Fibroblast of villous mesenchyme (primary cell): ENCODE measurements around the gene LRRC46. TPM values are rescaled to one million over a fixed set of nuclear protein-coding genes. Genes with fewer than 3 reads are reported as not detected.
A peak's percentile ranks its signal among the peaks of the same experiment; 100 is the strongest.

ENCODE experiments used
- DNase-seq: peaks from one replicate; pipeline ENCODE4 v3.0.0-alpha.2; 2010; ENCODE audit warnings: low read depth
- H3K4me3 ChIP-seq: 2 replicates; pipeline ENCODE4 v1.5.1; 2011; ENCODE audit warnings: low read depth, mild to moderate bottlenecking, low read length
- total RNA-seq: library from RNA; depleted of rRNA; stranded (reverse); fragments of >200 nt; gene quantifications from 2 replicates; pipeline ENCODE4 v1.2.3, GENCODE V29; 2012
- TF ChIP-seq, protein P1 (sequence below): IDR thresholded peaks from 2 replicates; pipeline ENCODE4 v1.5.1; 2012; ENCODE audit warnings: low read depth, mild to moderate bottlenecking, low read length; ENCODE audit not compliant: insufficient read depth

LRRC46 gene
- total RNA-seq, 1 donor: under 0.01 TPM

DNA sequence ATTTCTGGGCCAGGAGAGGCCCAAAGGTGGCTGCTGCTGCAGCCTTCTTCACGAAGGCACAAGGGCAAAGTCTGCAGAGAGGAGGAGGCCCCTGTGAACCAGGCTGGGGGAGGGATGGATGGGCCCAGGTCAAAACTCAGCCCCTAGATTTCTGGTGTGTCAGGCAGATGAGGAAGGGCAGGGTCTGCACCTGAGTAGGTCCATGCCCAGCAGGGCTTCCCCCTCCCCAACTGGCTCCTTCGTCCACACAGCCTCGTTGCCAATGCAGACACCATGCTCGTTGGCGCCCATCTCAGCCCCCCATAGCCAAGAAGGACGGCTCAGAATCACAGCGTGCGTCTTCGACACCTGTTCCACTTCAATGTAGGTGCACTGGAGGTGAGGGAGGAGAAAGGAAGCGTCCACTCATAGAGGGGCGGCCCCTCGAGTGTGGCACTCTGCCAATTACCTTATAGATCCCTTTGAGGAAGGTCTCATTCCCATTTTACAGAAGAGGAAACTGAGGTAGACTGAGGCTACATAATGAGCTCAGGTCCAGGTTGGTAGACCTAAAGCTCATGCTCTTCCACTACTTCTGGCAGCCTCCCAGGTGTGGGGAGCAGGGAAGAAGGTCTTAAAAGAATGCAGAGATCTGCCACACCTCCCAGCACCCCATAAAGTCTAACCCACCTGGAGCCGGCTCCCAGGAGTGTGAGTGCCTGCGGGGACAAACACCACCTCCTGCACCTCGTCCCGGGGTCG, 8.7 kb downstream of the LRRC46 start:
- H3K4me3 ChIP-seq: peak overlapping the region; percentile 96
- DNase-seq: no peak
- TF ChIP-seq, protein P1, sequence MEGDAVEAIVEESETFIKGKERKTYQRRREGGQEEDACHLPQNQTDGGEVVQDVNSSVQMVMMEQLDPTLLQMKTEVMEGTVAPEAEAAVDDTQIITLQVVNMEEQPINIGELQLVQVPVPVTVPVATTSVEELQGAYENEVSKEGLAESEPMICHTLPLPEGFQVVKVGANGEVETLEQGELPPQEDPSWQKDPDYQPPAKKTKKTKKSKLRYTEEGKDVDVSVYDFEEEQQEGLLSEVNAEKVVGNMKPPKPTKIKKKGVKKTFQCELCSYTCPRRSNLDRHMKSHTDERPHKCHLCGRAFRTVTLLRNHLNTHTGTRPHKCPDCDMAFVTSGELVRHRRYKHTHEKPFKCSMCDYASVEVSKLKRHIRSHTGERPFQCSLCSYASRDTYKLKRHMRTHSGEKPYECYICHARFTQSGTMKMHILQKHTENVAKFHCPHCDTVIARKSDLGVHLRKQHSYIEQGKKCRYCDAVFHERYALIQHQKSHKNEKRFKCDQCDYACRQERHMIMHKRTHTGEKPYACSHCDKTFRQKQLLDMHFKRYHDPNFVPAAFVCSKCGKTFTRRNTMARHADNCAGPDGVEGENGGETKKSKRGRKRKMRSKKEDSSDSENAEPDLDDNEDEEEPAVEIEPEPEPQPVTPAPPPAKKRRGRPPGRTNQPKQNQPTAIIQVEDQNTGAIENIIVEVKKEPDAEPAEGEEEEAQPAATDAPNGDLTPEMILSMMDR: no peak

DNA sequence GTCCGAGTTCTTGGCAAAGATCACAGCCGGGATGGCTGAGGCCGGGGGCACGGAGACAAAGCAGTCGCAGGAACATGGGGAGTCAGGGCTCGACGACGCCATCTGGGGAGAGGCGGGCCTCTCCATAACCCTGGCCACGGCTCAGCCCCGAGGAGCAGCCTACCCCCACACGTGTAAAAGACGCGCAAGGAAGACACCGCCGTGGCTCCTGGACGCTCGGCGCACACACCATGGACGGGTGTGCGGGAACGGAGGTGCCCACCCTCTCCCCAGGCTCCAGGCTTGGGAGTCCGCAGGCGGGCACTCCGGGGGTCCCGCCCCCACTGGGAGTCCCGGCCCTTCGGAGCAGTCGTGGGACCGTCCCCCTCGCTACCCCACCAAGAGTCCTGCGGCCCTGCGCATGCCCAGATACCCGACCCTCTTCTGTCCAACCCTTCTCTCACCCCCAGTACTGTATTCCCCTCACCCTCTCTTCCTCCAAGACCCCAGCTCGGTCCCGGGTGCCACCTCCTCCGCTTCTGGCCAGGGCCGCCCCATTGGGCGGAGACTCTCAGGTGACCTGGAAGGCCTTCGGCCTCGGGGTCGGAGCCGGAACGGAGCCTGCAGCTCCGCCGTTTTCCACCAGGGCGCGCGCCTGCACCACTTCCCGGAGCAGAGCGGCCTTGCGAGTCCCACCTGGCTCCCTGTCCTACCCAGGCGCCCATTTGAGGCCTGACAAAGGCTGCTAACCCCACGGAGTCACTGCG, 9.4 kb downstream of the LRRC46 start, which contains the start of gene SCRN2:
SCRN2 (minus strand) TSS at position 532 of the 746 bp plus-strand sequence; CDS start at position 102, 430 bp downstream.
- peak; percentile 79 for DNase-seq
- TF ChIP-seq, protein P1: peak; percentile 93
- H3K4me3 ChIP-seq: peak within 1 kb of the TSS; percentile 96

DNA sequence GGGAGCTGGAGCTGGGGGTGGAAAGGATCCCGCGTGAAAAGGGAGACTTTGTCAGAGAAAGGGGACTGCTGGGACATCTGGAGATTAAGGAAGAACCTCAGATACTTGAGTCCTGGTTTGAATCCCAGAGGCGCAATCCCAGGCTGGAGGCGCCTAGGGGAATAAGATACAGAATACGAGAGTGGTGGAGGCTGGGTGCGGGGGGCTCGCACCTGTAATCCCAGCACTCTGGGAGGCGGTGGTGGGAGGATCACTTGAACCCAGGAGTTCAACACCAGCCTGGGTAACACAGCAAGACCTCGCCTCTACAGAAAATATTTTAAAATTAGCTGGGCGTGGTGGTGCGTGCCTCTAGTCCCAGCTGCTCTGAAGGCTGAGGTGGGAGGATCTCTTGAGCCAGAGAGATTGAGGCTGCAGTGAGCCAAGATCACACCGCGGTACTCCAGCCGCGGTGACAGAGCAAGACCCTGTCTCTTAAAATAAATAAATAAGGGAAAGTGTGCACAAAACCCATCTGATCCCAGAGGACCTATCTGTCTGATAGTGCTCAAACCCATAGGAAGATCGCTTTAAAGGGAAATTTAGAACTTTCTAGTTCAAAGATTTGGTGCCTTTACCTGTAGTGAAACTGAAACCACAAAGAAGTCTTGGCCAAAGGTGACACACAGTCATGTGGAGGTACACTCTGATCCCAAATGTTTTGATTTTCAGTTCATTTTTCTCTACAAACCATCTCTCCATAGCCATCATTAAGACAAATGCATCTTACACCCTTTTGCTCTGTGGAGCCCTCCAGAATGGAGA, 10.2 kb downstream of the LRRC46 start:
- TF ChIP-seq, protein P1: no peak
- H3K4me3 ChIP-seq: peak overlapping the region; percentile 96
- no peak for DNase-seq

DNA sequence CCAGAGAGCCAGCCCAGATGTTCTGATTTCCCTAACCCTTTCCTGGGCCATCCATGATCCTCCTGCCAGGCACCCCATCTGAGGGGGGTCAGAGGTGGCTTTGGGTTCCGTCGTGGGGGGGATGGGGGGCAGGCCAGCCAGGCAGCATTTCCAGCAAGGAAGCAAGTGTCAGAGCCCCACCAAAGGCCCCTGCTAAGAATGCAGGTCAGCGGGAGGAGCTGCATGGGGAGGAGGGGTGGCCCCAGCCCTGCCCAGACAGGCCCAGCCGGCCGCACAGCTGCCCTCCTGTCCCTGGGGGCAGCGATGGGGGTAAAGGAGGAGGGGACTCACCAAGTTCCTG, 11.9 kb downstream of the LRRC46 start:
- TF ChIP-seq, protein P1: no peak
- DNase-seq: no peak
- no peak overlapping the region for H3K4me3 ChIP-seq

DNA sequence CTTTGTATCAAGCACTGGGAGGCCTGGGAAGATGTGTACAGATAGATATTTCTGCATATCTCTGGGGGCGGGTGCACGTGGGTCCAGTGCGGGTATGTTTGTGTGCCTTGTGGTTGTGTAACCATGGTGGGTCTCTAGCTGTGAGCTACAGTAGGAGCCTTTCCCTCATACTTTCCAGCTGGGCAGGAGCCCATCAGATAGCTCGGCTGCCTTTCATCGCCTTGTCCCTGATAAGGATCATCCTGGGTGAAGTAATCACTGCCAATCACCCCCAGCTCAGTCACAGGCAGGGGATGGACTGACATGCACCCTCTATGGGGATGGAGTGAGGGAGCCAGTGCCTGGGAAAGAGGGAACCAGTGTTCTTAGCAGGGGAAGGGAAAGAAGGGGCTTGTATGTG, 12.8 kb downstream of the LRRC46 start:
- H3K4me3 ChIP-seq: no peak overlapping the region
- DNase-seq: peak; percentile 26
- TF ChIP-seq, protein P1: no peak

DNA sequence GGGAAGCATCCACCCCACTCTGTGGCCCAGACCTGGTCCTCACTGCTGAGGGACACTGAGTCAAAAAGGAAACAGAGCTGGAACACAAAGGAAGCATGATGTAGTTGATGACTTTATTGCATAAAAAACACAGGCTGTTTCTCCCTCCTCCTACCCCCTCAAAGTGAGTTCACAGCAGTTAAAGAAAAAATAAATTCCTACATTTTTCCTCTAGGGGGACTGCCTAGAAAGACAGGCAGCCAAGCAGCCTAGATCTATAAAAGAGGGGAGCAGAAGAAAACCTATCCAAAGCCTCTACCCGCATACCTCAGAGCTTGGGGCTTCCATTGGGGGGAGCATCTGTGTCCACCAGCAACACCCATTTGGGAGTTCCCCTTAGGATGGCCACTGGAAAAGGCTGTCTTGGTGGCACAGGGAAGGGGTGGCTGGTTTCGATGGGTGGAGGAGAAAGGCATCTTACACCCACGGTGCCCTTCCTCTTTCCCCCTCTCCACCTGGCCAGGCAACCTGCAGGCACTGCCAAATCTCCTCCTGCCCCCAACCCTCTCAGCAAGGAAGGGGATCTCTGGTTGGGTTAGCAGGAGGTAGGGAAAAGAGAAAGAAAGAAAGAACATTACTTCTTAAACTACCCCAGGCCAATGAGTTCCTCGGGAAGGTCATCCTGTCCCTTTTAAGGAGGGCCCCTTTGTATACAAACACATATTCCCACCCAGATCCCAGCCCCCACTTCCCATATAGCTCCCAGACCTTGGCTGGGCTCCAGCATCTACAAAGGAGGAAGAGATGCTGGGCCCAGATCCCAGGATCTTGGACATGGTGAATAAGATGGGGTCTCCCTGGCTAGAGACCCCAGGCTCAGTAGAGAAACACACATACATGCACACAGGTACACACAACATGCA, 13.6 kb downstream of the LRRC46 start:
- TF ChIP-seq, protein P1: peak; percentile 42
- no peak overlapping the region for H3K4me3 ChIP-seq

More for the DNA sequence above, 13.6 kb downstream of the LRRC46 start:
- DNase-seq: no peak
